LNCAP (cell line): ENCODE data around the gene ANKRD11.

Experiments used
- CTCF ChIP-seq: fragments of 450-650 bp; IDR thresholded peaks from 2 replicates; pipeline ENCODE4 v1.5.1; 2017; ENCODE audit warnings: mild to moderate bottlenecking

The ANKRD11 gene

DNA sequence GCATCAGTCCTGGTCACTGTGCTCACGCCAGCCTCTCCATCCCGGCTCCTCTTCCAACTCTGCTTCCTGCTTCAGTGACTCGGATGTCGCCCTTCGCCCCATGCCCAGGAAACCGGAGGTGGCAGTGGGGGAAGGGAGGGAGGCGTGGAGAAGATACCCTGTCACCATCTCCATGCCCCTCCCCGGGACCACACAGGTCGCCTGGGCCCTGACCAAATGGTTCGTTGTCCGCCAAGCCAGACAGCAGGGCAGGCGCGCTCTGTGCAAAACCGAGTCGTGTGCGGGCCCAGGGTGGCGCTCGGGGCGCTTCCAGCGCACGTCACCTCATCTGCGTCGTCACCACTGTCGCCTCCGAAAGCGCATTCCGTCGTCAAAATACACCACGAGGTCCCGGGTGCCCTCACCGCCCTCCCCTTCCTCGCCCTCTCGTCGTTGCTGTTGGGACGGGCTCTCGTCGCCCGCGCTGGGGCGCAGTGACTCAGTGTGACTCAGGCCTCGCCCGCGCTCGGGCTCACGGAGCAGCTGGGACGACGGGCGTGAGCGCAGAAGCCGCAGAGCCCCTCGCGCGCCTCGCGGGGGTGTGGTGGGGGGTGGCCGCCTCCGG is 233.6 kb downstream of the ANKRD11 start:
- TF ChIP-seq CTCF = no peak

- no peak for TF ChIP-seq CTCF
Observed at GRCh38 chr16:89253548-89254287, 236.6 kb downstream of the ANKRD11 start.

DNA sequence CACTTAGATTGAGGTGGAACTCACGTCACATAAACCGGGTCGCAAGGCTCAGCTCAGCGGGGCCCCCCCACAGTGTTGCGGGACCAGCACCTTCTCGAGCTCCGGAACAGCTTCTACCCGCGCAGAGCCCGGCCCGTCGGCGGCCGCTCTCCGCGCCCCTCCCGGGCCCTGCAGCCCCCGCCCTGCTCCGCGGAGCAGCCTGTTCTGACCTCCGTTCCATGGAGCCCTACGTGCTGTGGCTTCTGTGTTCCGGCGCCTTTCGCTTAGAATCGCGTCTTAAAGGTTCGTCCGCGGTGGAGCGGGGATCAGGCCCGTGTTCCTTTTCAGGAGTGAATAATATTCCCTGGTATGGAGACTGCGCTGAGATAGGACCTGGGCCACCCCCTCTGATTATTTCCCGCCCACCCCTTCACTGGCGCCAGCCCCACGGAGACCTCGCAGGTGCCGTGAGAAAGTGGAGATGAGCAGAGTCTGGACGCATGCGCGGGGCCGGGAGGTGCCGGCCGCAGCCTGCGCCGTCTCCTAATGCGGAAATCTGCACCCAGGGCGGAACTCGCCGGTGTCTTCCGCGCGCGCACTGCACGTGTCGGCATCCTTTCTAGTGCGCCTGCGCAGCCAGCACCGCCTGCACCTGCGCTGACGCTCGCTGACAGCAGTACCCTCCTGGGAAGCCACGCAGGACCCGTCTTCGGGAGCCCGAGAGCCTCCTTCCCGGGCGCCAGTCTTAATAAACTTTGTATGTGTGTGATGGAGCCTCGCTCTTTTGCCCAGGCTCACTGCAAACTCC is 242.0 kb downstream of the ANKRD11 start:
- TF ChIP-seq CTCF = no peak

DNA sequence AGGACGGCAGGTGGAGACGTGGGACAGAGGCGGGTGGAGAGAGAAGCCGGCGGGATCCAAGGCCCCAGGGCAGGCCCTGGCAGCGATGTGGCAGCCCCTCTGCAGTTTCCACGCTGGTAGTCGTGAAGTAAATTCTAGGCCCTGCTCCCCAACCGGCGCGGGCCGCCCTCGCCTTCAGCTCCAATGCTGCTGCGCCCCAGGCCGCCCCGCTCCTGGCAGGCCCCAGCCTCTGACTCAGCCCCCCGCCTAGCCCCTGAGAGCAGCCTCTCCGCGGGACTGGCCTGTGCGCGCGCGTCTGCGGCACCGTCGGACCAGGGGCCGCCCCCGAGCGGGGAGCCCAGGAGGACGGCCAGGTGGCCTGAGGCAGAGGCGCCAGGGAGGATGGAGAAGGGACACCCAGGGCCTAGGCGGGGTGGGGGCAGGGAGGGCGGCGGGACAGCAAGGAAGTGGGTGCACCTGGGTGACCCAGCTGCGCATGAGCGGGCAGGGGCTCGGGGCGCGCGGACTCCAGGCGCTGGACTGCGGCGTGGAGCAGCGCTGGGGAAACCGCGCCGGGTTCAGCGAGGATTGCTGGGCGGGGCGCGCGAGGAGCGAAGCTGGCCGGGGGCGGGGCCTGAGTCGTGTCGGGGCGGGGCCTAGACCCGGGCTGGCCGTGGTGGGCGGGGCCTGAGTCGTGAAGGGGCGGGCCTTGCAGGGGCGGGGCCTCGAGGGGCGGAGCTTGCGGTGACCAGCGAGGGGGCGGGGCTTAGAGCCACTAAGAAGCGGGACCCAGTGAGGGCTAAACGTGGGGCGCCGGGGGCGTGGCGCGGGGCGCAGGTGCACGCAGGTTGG is 243.2 kb downstream of the ANKRD11 start:
- TF ChIP-seq CTCF = no peak

GRCh38 chr16:89246383-89246902 is 243.9 kb downstream of the ANKRD11 start:
- no peak for TF ChIP-seq CTCF

DNA sequence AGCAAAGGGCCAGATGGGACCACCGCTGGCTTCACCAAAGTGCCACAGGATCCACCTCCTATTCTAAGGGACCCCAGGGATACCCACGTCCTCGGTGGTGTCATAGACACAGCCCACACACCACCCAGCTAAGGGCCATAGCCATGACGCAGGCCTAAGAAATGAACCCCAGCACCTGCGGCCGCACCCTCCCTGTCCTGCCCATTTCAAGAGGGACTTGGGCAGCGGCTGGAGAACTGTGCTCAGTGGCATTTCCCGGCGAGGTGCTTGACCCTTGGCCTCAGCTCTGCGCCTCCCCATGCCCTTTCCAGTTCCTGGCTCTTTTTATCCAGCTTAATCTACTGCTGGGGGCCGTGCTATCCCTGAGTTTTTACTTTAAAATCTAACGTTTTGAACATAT is 245.6 kb downstream of the ANKRD11 start:
- TF ChIP-seq CTCF = no peak

- TF ChIP-seq CTCF = no peak
Observed at GRCh38 chr16:89243664-89244063, 246.7 kb downstream of the ANKRD11 start.
